ENCODE results near the gene NINJ2. TPM values are rescaled to one million over a fixed set of nuclear protein-coding genes. Genes with fewer than 3 reads are reported as not detected.

Gene NINJ2
- total and polyA plus RNA-seq, 4 donors: 5.8 to 28.4 (median 14.3) TPM

DNA sequence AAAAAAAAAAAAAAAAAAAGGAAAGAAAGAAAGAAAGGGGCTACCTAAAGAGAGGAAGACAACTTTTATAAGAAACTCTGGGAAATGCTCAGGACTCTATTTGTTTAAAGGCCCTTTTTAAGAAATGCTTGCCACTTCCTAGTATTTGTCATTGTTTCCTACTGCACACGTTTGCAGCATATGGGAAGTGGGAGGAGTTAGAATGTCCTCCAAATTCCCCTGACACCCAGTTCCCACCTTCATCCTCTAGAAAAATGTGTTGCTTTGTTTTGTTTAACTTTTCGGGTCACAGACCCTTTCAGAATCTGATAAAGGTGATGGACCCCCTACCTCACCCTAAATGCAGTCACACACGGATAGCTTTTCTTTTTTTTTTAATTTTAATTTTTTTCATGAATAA is 40.8 kb downstream of the NINJ2 start:
- ATAC-seq (ENCODE audit: insufficient read depth, low FRiP score) (no peak), DNase-seq (peak in 1 of 3 donors; percentile 54)
- TF ChIP-seq, protein P1, sequence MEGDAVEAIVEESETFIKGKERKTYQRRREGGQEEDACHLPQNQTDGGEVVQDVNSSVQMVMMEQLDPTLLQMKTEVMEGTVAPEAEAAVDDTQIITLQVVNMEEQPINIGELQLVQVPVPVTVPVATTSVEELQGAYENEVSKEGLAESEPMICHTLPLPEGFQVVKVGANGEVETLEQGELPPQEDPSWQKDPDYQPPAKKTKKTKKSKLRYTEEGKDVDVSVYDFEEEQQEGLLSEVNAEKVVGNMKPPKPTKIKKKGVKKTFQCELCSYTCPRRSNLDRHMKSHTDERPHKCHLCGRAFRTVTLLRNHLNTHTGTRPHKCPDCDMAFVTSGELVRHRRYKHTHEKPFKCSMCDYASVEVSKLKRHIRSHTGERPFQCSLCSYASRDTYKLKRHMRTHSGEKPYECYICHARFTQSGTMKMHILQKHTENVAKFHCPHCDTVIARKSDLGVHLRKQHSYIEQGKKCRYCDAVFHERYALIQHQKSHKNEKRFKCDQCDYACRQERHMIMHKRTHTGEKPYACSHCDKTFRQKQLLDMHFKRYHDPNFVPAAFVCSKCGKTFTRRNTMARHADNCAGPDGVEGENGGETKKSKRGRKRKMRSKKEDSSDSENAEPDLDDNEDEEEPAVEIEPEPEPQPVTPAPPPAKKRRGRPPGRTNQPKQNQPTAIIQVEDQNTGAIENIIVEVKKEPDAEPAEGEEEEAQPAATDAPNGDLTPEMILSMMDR (IDR thresholded peaks at IDR 0.05; ENCODE audit: control extremely low read depth, extremely low read depth): no peak
- H3K9me3 ChIP-seq (ENCODE audit: control insufficient read depth in 4 of 4, insufficient read depth in 3 of 4, low read length in 3 of 4): no peaks in the 10 kb centered on the region
- WGBS, 2 donors: 36 to 39% methylated on average over 3 of the region's 3 CpGs
- H3K36me3 ChIP-seq (ENCODE audit: control insufficient read depth in 4 of 4, insufficient read depth in 4 of 4, low read length in 4 of 4): no peaks in the 10 kb centered on the region
- H3K27me3 ChIP-seq (ENCODE audit: control insufficient read depth in 3 of 3, insufficient read depth in 3 of 3, low read length in 2 of 3): no peaks in the 10 kb centered on the region
- peaks cover 0 to 14% (median 5%) of the 10 kb centered on the region in 5 donors for H3K4me1 ChIP-seq (ENCODE audit: control insufficient read depth in 5 of 5, insufficient read depth in 5 of 5, low read length in 5 of 5)
- H3K9ac ChIP-seq (ENCODE audit: insufficient read depth in 1 of 2, low read length in 2 of 2): no peak overlapping the region
- H3K27ac ChIP-seq (ENCODE audit: low read depth in 1 of 2, low read length in 1 of 2): peak overlapping the region in 1 of 2 donors; percentile 30
- no peak overlapping the region for H3K4me3 ChIP-seq

DNA sequence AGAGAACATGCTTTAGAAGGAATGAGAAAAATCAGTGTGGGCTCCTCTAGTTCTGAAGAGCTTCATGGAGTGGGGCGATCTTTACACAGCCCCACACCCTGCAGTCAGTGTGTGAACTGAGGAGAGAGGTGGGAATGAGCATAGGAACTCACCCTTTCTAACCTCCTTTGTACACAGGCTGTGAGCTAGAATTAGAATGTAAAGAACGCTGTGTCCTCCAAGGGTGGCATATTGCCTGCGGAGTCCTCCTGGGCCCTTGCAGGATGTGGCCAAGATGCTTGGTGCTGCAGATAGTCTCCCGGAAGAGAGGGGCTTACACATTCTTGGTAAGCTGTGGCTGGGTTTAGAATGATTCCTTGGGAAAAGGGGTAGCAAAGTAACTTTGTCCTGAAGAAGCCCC is 43.9 kb downstream of the NINJ2 start:
- WGBS, 2 donors: 46 to 56% methylated on average over 4 of the region's 4 CpGs
- peaks cover 6 to 23% (median 18%) of the 10 kb centered on the region in 5 donors for H3K4me1 ChIP-seq (ENCODE audit: control insufficient read depth in 5 of 5, insufficient read depth in 5 of 5, low read length in 5 of 5)
- no peaks in the 10 kb centered on the region for H3K36me3 ChIP-seq (ENCODE audit: control insufficient read depth in 4 of 4, insufficient read depth in 4 of 4, low read length in 4 of 4)
- TF ChIP-seq, protein P1 (IDR thresholded peaks at IDR 0.05; ENCODE audit: control extremely low read depth, extremely low read depth): no peak
- no peak overlapping the region for H3K9ac ChIP-seq (ENCODE audit: insufficient read depth in 1 of 2, low read length in 2 of 2)
- no peaks in the 10 kb centered on the region for H3K9me3 ChIP-seq (ENCODE audit: control insufficient read depth in 4 of 4, insufficient read depth in 3 of 4, low read length in 3 of 4)
- H3K27me3 ChIP-seq (ENCODE audit: control insufficient read depth in 3 of 3, insufficient read depth in 3 of 3, low read length in 2 of 3): no peaks in the 10 kb centered on the region
- ATAC-seq (ENCODE audit: insufficient read depth, low FRiP score) (no peak), DNase-seq (no peak)
- H3K27ac ChIP-seq (ENCODE audit: low read depth in 1 of 2, low read length in 1 of 2): peak overlapping the region in 1 of 2 donors; percentile 83
- H3K4me3 ChIP-seq: no peak overlapping the region

DNA sequence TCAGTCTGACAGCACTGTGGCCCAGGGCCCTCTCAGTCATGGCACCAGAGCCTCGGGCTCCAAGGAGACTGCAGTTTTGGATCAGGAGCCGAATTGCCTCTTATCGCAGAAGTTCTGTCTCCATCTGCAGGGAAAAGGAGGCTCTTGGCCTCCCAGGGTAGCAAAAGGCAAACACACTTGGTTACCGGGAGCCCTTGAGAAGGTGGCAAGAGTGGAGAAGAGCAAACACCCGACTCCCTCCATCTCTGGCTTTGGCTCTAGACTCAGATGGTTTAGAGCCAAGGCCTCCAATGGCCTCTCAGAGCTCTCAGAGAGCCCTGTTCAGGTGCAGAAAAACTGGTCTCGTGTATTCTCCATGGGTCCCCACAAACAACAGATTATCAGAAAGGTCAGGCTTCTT is 44.6 kb downstream of the NINJ2 start:
- peak overlapping the region in 1 of 2 donors; percentile 71 for H3K27ac ChIP-seq (ENCODE audit: low read depth in 1 of 2, low read length in 1 of 2)
- DNase-seq: peak in 2 of 3 donors; percentile 34 to 65
- no peaks in the 10 kb centered on the region for H3K9me3 ChIP-seq (ENCODE audit: control insufficient read depth in 4 of 4, insufficient read depth in 3 of 4, low read length in 3 of 4)
- peaks cover 6 to 25% (median 18%) of the 10 kb centered on the region in 5 donors for H3K4me1 ChIP-seq (ENCODE audit: control insufficient read depth in 5 of 5, insufficient read depth in 5 of 5, low read length in 5 of 5)
- H3K9ac ChIP-seq (ENCODE audit: insufficient read depth in 1 of 2, low read length in 2 of 2): no peak overlapping the region
- no peak overlapping the region for H3K4me3 ChIP-seq
- ATAC-seq (ENCODE audit: insufficient read depth, low FRiP score): no peak
- TF ChIP-seq, protein P1 (IDR thresholded peaks at IDR 0.05; ENCODE audit: control extremely low read depth, extremely low read depth): no peak
- H3K27me3 ChIP-seq (ENCODE audit: control insufficient read depth in 3 of 3, insufficient read depth in 3 of 3, low read length in 2 of 3): no peaks in the 10 kb centered on the region
- WGBS, 2 donors: 71 to 84% methylated on average over 6 of the region's 6 CpGs
- H3K36me3 ChIP-seq (ENCODE audit: control insufficient read depth in 4 of 4, insufficient read depth in 4 of 4, low read length in 4 of 4): no peaks in the 10 kb centered on the region

Data from lung (tissue), 12 donors.